K562 (cell line): ENCODE results near the gene ACLY. TPM values are rescaled to one million over a fixed set of nuclear protein-coding genes. Genes with fewer than 3 reads are reported as not detected.

Experiments used
- CEBPB ChIP-seq: fragments of 450-650 bp; IDR thresholded peaks from 2 replicates; pipeline ENCODE4 v1.6.1; 2016; ENCODE audit warnings: missing genetic modification characterization, missing compliant biosample characterization
- CREB1 ChIP-seq, 2 experiments: sonication (generic) in 1 of 2; formaldehyde crosslinking in 1 of 2; IDR thresholded peaks; 2 replicates each; pipeline versions ENCODE4 v1.6.1 to v1.8.0; 2012 to 2022; ENCODE audit warnings: inconsistent platforms in 1 of 2, mild to moderate bottlenecking in 1 of 2, missing genetic modification reagents in 1 of 2, moderate library complexity in 1 of 2
- GATAD2B ChIP-seq: fragments of 450-650 bp; IDR thresholded peaks from 2 replicates; pipeline ENCODE4 v1.6.1; 2017; ENCODE audit warnings: mild to moderate bottlenecking, borderline replicate concordance
- IRF9 ChIP-seq: fragments of 450-650 bp; IDR thresholded peaks from 2 replicates; pipeline ENCODE4 v1.6.1; 2016; ENCODE audit warnings: missing biosample characterization, missing genetic modification characterization
- LEF1 ChIP-seq: fragments of 450-650 bp; IDR thresholded peaks from 2 replicates; pipeline ENCODE4 v1.6.1; 2016; ENCODE audit warnings: mild to moderate bottlenecking
- MAFF ChIP-seq: IDR thresholded peaks from 2 replicates; pipeline ENCODE4 v1.6.1; 2012; ENCODE audit warnings: low read length, improper control_type of control experiment
- MXI1 ChIP-seq: IDR thresholded peaks from 2 replicates; pipeline ENCODE4 v1.6.1; 2011; ENCODE audit warnings: low read depth, mild to moderate bottlenecking, improper control_type of control experiment, low read length
- NELFE ChIP-seq: IDR thresholded peaks from 2 replicates; pipeline ENCODE4 v1.6.1; 2011; ENCODE audit warnings: mild to moderate bottlenecking; ENCODE audit not compliant: insufficient read depth, insufficient read length
- NFIX ChIP-seq: fragments of 250-450 bp; sonication (Bioruptor Pico); IDR thresholded peaks from 2 replicates; pipeline ENCODE4 v1.4.0; 2020; ENCODE audit warnings: low read depth, mild to moderate bottlenecking, moderate library complexity
- SIN3A ChIP-seq, 2 experiments: fragments of 150-350 bp in 1 of 2; IDR thresholded peaks; 2 replicates each; pipeline ENCODE4 v1.6.1; 2011 to 2016; ENCODE audit warnings: borderline replicate concordance in 2 of 2, low read depth in 2 of 2, low read length in 2 of 2, mild to moderate bottlenecking in 2 of 2, moderate library complexity in 2 of 2; ENCODE audit not compliant: control insufficient read depth in 1 of 2
- SMARCE1 ChIP-seq: fragments of 450-650 bp; IDR thresholded peaks from 2 replicates; pipeline ENCODE4 v1.7.1; 2016; ENCODE audit warnings: mild to moderate bottlenecking
- SPI1 ChIP-seq: IDR thresholded peaks from 2 replicates; pipeline ENCODE4 v1.6.1; 2011; ENCODE audit warnings: low read depth, low read length, control low read depth, borderline replicate concordance
- TGIF2 ChIP-seq: sonication (generic); formaldehyde crosslinking; IDR thresholded peaks from 2 replicates; pipeline ENCODE4 v1.8.1; 2022; ENCODE audit warnings: mild to moderate bottlenecking, missing genetic modification reagents, moderate library complexity
- ZBTB2 ChIP-seq: fragments of 450-650 bp; IDR thresholded peaks from 2 replicates; pipeline ENCODE4 v1.6.1; 2016; ENCODE audit warnings: antibody characterized with exemption
- ZHX1 ChIP-seq: fragments of 150-350 bp; conservative IDR thresholded peaks from 2 replicates; pipeline ENCODE4 v1.6.1; 2014; ENCODE audit warnings: low read length
- ZNF766 ChIP-seq: fragments of 200-800 bp; sonication (Bioruptor generic); conservative IDR thresholded peaks from 2 replicates; pipeline ENCODE4 v1.6.1; 2016; ENCODE audit warnings: missing genetic modification characterization, missing compliant biosample characterization
- ZNF778 ChIP-seq: fragments of 450-650 bp; formaldehyde crosslinking; IDR thresholded peaks from 2 replicates; pipeline ENCODE4 v1.4.0; 2020; ENCODE audit warnings: mild to moderate bottlenecking, moderate library complexity
- ZSCAN32 ChIP-seq: fragments of 450-650 bp; formaldehyde crosslinking; IDR thresholded peaks from 2 replicates; pipeline ENCODE4 v1.4.0; 2020; ENCODE audit warnings: mild to moderate bottlenecking, moderate library complexity
- polyA plus RNA-seq, 8 experiments: library from polyadenylated mRNA; depleted of rRNA in 4 of 8; stranded (reverse) in 5 of 8; unstranded in 3 of 8; fragments of >200 nt; fragmentation: Nextera tagmentation in 2 of 8; fragmentation: Illumina TruSeq in 1 of 8; extraction: Ambion mirVana in 2 of 8; extraction: Trizol in 1 of 8; gene quantifications; 2 replicates each; pipeline versions ENCODE4 v1.2.1 to v1.2.3, GENCODE V29; 2011 to 2014; ENCODE audit warnings: inconsistent platforms in 1 of 8, missing spikeins in 1 of 8
- total RNA-seq, 7 experiments: library from RNA; depleted of rRNA in 6 of 7; stranded (reverse); fragments of >200 nt in 6 of 7; fragmentation: Illumina TruSeq in 2 of 7; extraction: Trizol in 2 of 7; gene quantifications; 2 replicates each; pipeline versions ENCODE4 v1.2.1 to v1.2.3, GENCODE V29; 2011 to 2021; ENCODE audit warnings: low replicate concordance in 1 of 7
- TF ChIP-seq, protein P1 (sequence below): sonication (generic); formaldehyde crosslinking; IDR thresholded peaks from 2 replicates; pipeline ENCODE4 v1.8.0; 2023; ENCODE audit warnings: mild to moderate bottlenecking, missing genetic modification reagents

ACLY gene
- total and polyA plus RNA-seq, 9 of the 15 experiments (the other 6 are each of a cell fraction or from before 2014, with no cell fraction given), result 42.9 to 280 (median 125) TPM

DNA sequence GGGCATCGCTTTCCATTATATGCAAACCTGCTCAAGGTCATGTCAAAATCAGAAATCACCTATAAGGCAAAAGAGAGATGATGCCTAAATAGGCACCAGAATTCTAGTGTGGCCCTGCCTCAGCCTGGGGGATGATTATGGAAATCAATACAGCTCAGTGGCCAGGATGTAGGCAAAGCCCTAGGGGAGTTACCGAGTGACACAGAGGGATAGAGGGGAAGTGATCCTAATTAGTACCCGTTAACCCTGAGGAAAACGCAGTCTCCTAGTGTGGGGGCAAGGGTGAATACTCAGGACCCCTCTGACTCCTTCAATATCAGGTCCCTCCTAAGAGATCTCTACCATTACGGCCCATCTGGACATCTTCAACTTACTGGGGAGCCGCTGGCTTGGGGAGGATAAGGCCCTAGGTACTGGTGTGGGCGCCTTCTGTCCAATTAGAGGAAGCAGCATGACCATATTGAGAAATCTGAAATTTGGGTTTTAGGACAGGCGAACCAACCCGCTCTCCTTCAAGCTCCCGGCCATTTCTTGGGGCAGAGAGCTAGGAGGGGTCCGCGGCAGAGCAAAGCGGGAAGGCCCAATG, 83.4 kb downstream of the ACLY start (continued):
- TF ChIP-seq, protein P1, sequence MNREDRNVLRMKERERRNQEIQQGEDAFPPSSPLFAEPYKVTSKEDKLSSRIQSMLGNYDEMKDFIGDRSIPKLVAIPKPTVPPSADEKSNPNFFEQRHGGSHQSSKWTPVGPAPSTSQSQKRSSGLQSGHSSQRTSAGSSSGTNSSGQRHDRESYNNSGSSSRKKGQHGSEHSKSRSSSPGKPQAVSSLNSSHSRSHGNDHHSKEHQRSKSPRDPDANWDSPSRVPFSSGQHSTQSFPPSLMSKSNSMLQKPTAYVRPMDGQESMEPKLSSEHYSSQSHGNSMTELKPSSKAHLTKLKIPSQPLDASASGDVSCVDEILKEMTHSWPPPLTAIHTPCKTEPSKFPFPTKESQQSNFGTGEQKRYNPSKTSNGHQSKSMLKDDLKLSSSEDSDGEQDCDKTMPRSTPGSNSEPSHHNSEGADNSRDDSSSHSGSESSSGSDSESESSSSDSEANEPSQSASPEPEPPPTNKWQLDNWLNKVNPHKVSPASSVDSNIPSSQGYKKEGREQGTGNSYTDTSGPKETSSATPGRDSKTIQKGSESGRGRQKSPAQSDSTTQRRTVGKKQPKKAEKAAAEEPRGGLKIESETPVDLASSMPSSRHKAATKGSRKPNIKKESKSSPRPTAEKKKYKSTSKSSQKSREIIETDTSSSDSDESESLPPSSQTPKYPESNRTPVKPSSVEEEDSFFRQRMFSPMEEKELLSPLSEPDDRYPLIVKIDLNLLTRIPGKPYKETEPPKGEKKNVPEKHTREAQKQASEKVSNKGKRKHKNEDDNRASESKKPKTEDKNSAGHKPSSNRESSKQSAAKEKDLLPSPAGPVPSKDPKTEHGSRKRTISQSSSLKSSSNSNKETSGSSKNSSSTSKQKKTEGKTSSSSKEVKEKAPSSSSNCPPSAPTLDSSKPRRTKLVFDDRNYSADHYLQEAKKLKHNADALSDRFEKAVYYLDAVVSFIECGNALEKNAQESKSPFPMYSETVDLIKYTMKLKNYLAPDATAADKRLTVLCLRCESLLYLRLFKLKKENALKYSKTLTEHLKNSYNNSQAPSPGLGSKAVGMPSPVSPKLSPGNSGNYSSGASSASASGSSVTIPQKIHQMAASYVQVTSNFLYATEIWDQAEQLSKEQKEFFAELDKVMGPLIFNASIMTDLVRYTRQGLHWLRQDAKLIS (CRISPR knock-in tag), result no peak
- TF ChIP-seq NELFE, result no peak
- no peak for TF ChIP-seq ZNF778 (CRISPR knock-in tag)
- TF ChIP-seq GATAD2B, result no peak
- peak; percentile 33; the same call in 1 of the 2 replicates for TF ChIP-seq SPI1
- TF ChIP-seq MXI1, result no peak
- TF ChIP-seq MAFF, result no peak
- TF ChIP-seq NFIX, result no peak
- TF ChIP-seq ZNF766 (CRISPR knock-in tag), result no peak
- no peak for TF ChIP-seq CREB1 (IDR thresholded peaks at IDR 0.05)
- TF ChIP-seq CREB1 (CRISPR knock-in tag; IDR thresholded peaks at IDR 0.05), result no peak
- TF ChIP-seq SIN3A (IDR thresholded peaks at IDR 0.05; ENCODE audit: borderline replicate concordance in 2 of 2, control insufficient read depth in 1 of 2, low read depth in 2 of 2, low read length in 2 of 2), result no peak
- no peak for TF ChIP-seq IRF9
- peak; percentile 23; the same call in 1 of the 2 replicates for TF ChIP-seq CEBPB (tag)
- no peak for TF ChIP-seq ZHX1
- TF ChIP-seq LEF1, result no peak
- no peak for TF ChIP-seq ZBTB2
- no peak for TF ChIP-seq TGIF2 (CRISPR knock-in tag)
- 0 out of 2 replicates have a peak, but pooled peaks have one; percentile 15 for TF ChIP-seq SMARCE1
- TF ChIP-seq ZSCAN32, result no peak
